Body of pancreas (tissue), 4 donors: ENCODE results near the gene DRC7.

Experiments
- CTCF ChIP-seq, 7 experiments: fragments of 450-650 bp in 4 of 7; fragments of 200-600 bp in 3 of 7; sonication (generic) in 3 of 7; IDR thresholded peaks; one replicate each; pipeline ENCODE4 v1.5.1; 2016 to 2019; ENCODE audit warnings: antibody characterized with exemption in 7 of 7
- POLR2A ChIP-seq, 3 donors: fragments of 450-650 bp; IDR thresholded peaks; one replicate each; pipeline ENCODE4 v1.6.1; 2016; ENCODE audit warnings: antibody characterized with exemption in 3 of 3, mild to moderate bottlenecking in 2 of 3

GRCh38 chr16:57700781-57701551 lies 6.4 kb downstream of the DRC7 start:
- TF ChIP-seq CTCF (IDR thresholded peaks at IDR 0.05), result no peak
- TF ChIP-seq POLR2A (IDR thresholded peaks at IDR 0.05), result no peak
